K562 (cell line): Measurements from ENCODE around the gene ZNF200. TPM values are rescaled to one million over a fixed set of nuclear protein-coding genes. Genes with fewer than 3 reads are reported as not detected.

Experiments
- ATAC-seq: fragments of 200-7000 bp; cut with Tn5 transposase; 3 replicates; pipeline ENCODE4 v1.9.1; 2020; ENCODE audit warnings: moderate library complexity
- BruUV-seq: library from RNA; stranded (reverse); fragments of 400-500 nt; replicated peaks from 2 replicates; lab custom pipeline; 2021; lab: Mats Ljungman, UMichigan
- CTCF ChIA-PET: fragments of 300-600 bp; formaldehyde crosslinking; extraction: SDS; loops from one replicate; lab custom pipeline; 2021; ENCODE audit warnings: low intra/inter-chr PET ratio; lab: Yijun Ruan, JAX
- POLR2A ChIA-PET: fragments of 300-600, 350-650 bp; sonication (Branson Sonifier 250); formaldehyde crosslinking; extraction: SDS; loops from one replicate; lab custom pipeline; 2021; ENCODE audit warnings: antibody characterized with exemption, inconsistent platforms; lab: Yijun Ruan, JAX
- DNase-seq, 4 experiments: peaks; one replicate each; pipeline versions ENCODE4 v3.0.0 to v3.0.0-alpha.2; 2011 to 2018; ENCODE audit warnings: low spot score in 3 of 4, mixed read lengths in 3 of 4; ENCODE audit errors: extremely low read depth in 1 of 4
- FAIRE-seq: peaks from 2 replicates; lab custom pipeline; 2011; peaks lifted over from hg19 to GRCh38; lab: Jason Lieb, UNC
- H2AFZ ChIP-seq: 2 replicates; pipeline ENCODE4 v1.6.0; 2011; ENCODE audit warnings: low read depth, low read length, control low read depth, inconsistent platforms
- H3K27ac ChIP-seq: fragments of 200-600 bp; 3 replicates; pipeline ENCODE4 v1.8.0; 2011; ENCODE audit warnings: low read depth, mild to moderate bottlenecking, control low read depth, inconsistent platforms, low read length, moderate library complexity, mixed read lengths; ENCODE audit errors: extremely low read depth
- H3K27me3 ChIP-seq, 2 experiments: fragments of 300-600 bp in 1 of 2; 2 replicates in 1 of 2; 3 replicates in 1 of 2; pipeline versions ENCODE4 v1.6.0 to v1.8.0; 2011; ENCODE audit warnings: inconsistent platforms in 2 of 2, low read length in 2 of 2, mild to moderate bottlenecking in 1 of 2, mixed read lengths in 1 of 2, moderate library complexity in 1 of 2; ENCODE audit not compliant: control insufficient read depth in 2 of 2, insufficient read depth in 2 of 2
- H3K36me3 ChIP-seq: fragments of 300-600 bp; 3 replicates; pipeline ENCODE4 v1.8.0; 2011; ENCODE audit warnings: mild to moderate bottlenecking, low read length, inconsistent platforms; ENCODE audit not compliant: control insufficient read depth, insufficient read depth
- H3K4me1 ChIP-seq, 2 experiments: fragments of 200-600 bp in 1 of 2; replicated peaks in 1 of 2; 2 replicates in 1 of 2; 3 replicates in 1 of 2; pipeline versions ENCODE4 v1.5.1 to v1.8.0; 2011; ENCODE audit warnings: inconsistent platforms in 2 of 2, low read length in 2 of 2, mild to moderate bottlenecking in 1 of 2, mixed read lengths in 1 of 2, moderate library complexity in 1 of 2; ENCODE audit not compliant: control insufficient read depth in 2 of 2, insufficient read depth in 2 of 2
- H3K4me2 ChIP-seq: 2 replicates; pipeline ENCODE4 v1.6.1; 2011; ENCODE audit warnings: low read length, control low read depth, inconsistent platforms, mixed read lengths; ENCODE audit not compliant: insufficient read depth
- H3K4me3 ChIP-seq: fragments of 200-600 bp; sonication (generic), shearing (Covaris generic); 2 replicates; pipeline ENCODE4 v1.5.1; 2016; ENCODE audit warnings: control low read depth, inconsistent platforms
- H3K79me2 ChIP-seq: fragments of 200-600 bp; 3 replicates; pipeline ENCODE4 v1.8.0; 2011; ENCODE audit warnings: low read length, inconsistent platforms; ENCODE audit not compliant: control insufficient read depth, insufficient read depth
- H3K9ac ChIP-seq, 2 experiments: 2 replicates each; pipeline versions ENCODE4 v1.6.0 to v1.6.1; 2011; ENCODE audit warnings: low read depth in 2 of 2, low read length in 2 of 2, control low read depth in 1 of 2, inconsistent platforms in 1 of 2, mild to moderate bottlenecking in 1 of 2, mixed read lengths in 1 of 2; ENCODE audit not compliant: insufficient read depth in 1 of 2
- H3K9me1 ChIP-seq: one replicate; pipeline ENCODE4 v1.6.0; 2011; ENCODE audit warnings: inconsistent platforms, mild to moderate bottlenecking, low read length, moderate library complexity; ENCODE audit not compliant: control insufficient read depth, insufficient read depth
- H3K9me3 ChIP-seq: replicated peaks from 2 replicates; pipeline ENCODE4 v1.5.1; 2011; ENCODE audit warnings: low read depth, low read length, inconsistent platforms; ENCODE audit not compliant: control insufficient read depth, insufficient read depth
- H4K20me1 ChIP-seq: replicated peaks from 2 replicates; pipeline ENCODE4 v1.6.1; 2011; ENCODE audit warnings: low read length, inconsistent platforms, mixed read lengths; ENCODE audit not compliant: control insufficient read depth, insufficient read depth
- HMGXB4 ChIP-seq: sonication (generic); formaldehyde crosslinking; IDR thresholded peaks from 2 replicates; pipeline ENCODE4 v1.8.1; 2023; ENCODE audit warnings: mild to moderate bottlenecking, missing genetic modification reagents
- PRDM10 ChIP-seq: fragments of 450-650 bp; IDR thresholded peaks from 2 replicates; pipeline ENCODE4 v1.6.1; 2018; ENCODE audit not compliant: partially characterized antibody
- REST ChIP-seq, 2 experiments: fragments of 450-650 bp; formaldehyde crosslinking in 1 of 2; IDR thresholded peaks; 2 replicates each; pipeline versions ENCODE4 v1.4.0 to v1.6.1; 2014 to 2020; ENCODE audit warnings: mild to moderate bottlenecking in 2 of 2, borderline replicate concordance in 1 of 2, low read depth in 1 of 2
- WGBS: fragments of 100-300 bp; shearing (Covaris generic); methylation state at CpG from one replicate; pipeline ENCODE4 v1.1.6; 2016; ENCODE audit warnings: low coverage, mixed read lengths; ENCODE audit not compliant: insufficient coverage; ENCODE audit errors: missing lambda C conversion rate; 5-methylcytosine and 5-hydroxymethylcytosine counted together
- in situ Hi-C: fragments of 300-500 bp; cut with MboI; formaldehyde crosslinking; loops from 4 replicates; pipeline ENCODE4 v1.15.0; 2018; ENCODE audit warnings: inconsistent platforms, mixed read lengths
- intact Hi-C: fragments of 100-400 bp; cut with micrococcal nuclease; formaldehyde crosslinking; loops from 2 replicates; pipeline ENCODE4 v1.14.2; 2022
- polyA plus RNA-seq, 8 experiments: library from polyadenylated mRNA; depleted of rRNA in 4 of 8; stranded (reverse) in 5 of 8; unstranded in 3 of 8; fragments of >200 nt; fragmentation: Nextera tagmentation in 2 of 8; fragmentation: Illumina TruSeq in 1 of 8; extraction: Ambion mirVana in 2 of 8; extraction: Trizol in 1 of 8; gene quantifications; 2 replicates each; pipeline versions ENCODE4 v1.2.1 to v1.2.3, GENCODE V29; 2011 to 2014; ENCODE audit warnings: inconsistent platforms in 1 of 8, missing spikeins in 1 of 8
- total RNA-seq, 7 experiments: library from RNA; depleted of rRNA in 6 of 7; stranded (reverse); fragments of >200 nt in 6 of 7; fragmentation: Illumina TruSeq in 2 of 7; extraction: Trizol in 2 of 7; gene quantifications; 2 replicates each; pipeline versions ENCODE4 v1.2.1 to v1.2.3, GENCODE V29; 2011 to 2021; ENCODE audit warnings: low replicate concordance in 1 of 7

The ZNF200 gene
- total and polyA plus RNA-seq, 9 of the 15 experiments (the other 6 are each of a cell fraction or from before 2014, with no cell fraction given) = 4.8 to 14.5 (median 9.2) TPM

- CTCF ChIA-PET = no interaction called here
- Histone ChIP-seq H3K27me3 (peaks cover 26 to 66% of the 10 kb centered on the region in 2 experiments), H3K79me2 (no peaks in the 10 kb centered on the region), H3K4me2 (no peak overlapping the region), H3K9me3 (no peaks in the 10 kb centered on the region), H3K9me1 (no peaks in the 10 kb centered on the region), H4K20me1 (no peaks in the 10 kb centered on the region), H3K4me1 (peaks cover 0 to 13% of the 10 kb centered on the region in 2 experiments; a peak in 1 of 5 replicates), H2AFZ (no peak overlapping the region), H3K9ac (no peak overlapping the region), H3K27ac (no peak overlapping the region), H3K36me3 (no peaks in the 10 kb centered on the region), H3K4me3 (no peak overlapping the region)
- in situ Hi-C loops = no loop called here
- no TSS peak for BruUV-seq
- WGBS = 2% methylated on average over 3 of the region's 4 CpGs
- intact Hi-C loops = no loop called here
- DNase-seq (no peak), FAIRE-seq (no peak), ATAC-seq (no peak)
- peak; percentile 51 for TF ChIP-seq REST (IDR thresholded peaks at IDR 0.05; ENCODE audit: borderline replicate concordance)
- TF ChIP-seq REST (CRISPR knock-in tag; IDR thresholded peaks at IDR 0.05; ENCODE audit: low read depth) = no peak
- no peak for TF ChIP-seq HMGXB4 (CRISPR knock-in tag)
- peak; percentile 23 for TF ChIP-seq PRDM10
- POLR2A ChIA-PET = interaction anchor here (2.1 kb wide), 1 partner anchor 11 kb away, joined by 12 read pairs; no protein-coding TSS in a partner anchor
Measured at GRCh38 chr16:3252967-3253366, 18.0 kb upstream of the ZNF200 start.
